HG03457 (cell line): ENCODE data around the gene KCNIP1.

ENCODE experiments used
- ATAC-seq: cut with Tn5 transposase; IDR thresholded peaks from one replicate; pipeline ENCODE4 v1.9.1; 2021; ENCODE audit warnings: moderate number of reproducible peaks; ENCODE audit not compliant: unreplicated experiment

KCNIP1 gene

DNA sequence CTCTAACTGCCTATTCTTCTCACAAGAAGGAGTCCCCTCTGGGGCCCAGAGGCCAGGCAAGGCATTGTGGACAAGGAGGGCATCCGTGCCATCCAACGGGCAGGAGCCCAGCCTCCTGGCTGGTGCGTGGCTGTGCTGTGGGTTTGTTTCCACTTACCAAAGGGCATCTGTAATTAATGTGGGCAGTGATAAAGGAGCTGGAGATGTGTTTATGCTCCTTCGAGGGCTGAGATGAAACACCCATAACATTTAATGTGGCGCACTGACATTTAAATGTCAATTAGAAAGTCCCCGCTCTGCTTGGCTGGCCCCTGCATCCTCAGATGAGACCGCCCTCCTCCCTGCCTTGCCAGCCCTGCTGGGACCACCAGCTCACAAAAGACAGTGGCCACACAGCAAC lies 57.1 kb downstream of the KCNIP1 start:
- no peak for ATAC-seq

DNA sequence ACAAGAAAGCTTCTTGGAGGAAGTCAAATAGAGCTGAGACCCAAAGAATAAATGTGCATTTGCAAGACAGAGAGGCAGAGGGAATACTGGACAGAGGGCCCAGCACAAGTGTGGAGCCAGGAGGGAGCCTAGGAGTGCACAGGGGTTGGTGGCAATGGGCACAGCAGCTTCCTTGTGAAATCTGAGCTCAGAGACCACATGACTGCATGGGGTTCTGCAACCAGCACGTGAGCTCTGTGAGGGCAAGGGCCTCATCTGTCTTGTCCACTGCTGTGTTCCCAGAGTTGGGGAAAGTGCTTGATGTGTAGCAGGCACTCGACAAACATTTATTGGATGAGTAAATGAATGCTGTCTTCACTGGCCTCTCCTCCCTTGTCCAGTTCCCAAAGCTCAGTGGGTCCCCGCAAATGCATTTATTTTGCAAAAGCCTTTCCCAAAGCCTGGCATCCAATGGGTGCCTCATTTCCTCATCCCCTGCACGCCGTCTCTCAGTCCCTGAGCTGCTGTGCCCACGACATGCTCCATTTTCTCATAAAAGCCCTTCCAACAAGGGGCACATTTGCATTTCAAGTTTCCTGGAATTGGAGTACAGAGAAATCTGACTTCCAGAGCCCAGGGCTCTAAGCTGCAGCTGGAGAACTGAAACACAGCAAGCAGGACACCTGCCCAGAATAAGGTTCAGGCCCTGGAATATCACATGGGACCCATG lies 58.5 kb downstream of the KCNIP1 start:
- no peak for ATAC-seq

DNA sequence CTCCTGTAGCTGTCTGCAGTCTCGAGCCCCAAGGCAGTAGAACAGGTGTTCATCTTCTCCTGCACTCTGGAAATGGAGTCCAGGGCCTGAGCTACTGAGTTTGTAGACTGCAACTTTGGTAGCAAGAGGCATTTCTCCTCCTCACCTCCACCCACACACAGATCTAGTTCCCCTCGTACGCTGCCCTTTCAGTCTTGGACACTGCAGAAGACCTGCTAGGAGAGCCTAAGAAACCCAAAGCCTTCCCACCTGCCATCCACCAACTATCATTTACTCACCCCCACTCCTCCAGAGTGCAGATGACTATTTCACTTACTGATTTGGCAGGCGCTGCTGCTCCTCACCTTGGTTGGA lies 59.0 kb downstream of the KCNIP1 start:
- ATAC-seq: no peak

DNA sequence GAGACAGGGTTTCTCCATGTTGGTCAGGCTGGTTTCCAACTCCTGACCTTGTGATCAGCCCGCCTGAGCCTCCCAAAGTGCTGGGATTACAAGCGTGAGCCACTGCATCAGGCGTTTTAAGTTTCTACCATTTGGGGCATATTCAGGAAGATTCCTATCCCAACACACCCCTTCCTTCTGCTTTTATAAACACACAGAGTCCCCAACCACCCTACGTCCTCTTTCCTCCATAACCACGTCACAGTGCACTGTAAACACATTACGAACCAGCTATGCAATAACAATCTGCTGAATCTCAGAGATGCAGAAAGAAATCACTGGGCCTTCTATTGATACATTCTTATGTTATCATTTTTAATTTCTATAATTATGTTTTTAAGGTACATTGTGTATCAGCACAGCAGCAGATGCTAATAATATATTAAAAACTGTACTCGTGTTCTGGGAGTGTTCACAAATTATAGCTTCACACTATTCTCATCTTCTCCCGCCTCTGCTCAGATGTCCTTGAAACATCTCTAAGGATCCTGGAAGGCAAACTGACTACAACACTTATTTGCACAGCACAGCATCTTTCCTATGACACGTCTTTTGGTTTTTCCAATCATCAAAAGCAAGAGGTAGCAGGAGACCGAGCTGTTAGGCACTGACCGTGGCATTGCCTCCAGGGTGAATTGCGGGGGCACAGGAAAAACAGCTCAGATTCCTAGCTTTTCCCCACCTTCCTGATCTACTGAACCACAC lies 60.2 kb downstream of the KCNIP1 start:
- ATAC-seq: no peak

DNA sequence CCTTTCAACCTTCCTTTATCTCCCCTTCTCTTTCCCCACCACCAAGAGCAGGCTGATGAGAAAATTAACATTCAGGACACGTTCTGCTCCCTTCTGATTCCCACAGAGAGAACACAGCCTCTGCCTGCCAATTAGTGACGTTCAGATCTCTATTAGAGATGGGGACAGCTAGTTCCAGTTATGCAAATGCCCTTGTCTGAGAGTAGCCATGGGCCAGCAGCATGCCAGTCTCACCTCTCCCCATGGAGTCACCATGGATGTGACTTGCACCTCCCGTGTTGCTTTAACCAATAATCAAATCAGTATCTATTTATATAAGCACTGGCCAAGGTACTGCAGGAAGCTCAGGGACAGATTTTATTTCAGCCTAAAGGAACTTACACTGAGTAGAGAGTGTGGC lies 61.3 kb downstream of the KCNIP1 start:
- no peak for ATAC-seq

DNA sequence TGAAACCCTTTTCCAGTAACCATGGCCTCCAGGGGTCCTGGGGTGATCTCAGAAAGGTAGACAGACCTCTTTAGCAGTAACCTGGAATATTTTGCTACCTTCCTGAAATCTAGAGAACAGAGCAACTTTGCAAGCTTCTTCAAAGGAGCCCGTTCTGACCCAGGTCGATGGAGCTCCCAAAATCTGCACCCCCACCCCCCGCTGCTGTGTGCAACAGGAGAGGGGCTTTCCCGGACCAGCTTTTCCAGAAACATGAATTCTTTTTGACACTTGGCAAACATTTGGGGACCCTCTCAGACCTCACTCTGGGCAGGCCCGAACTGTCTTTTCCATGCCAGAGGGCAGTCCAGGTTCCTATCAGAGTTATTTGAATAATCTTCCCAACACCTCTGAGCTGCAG lies 65.3 kb downstream of the KCNIP1 start:
- ATAC-seq: no peak

DNA sequence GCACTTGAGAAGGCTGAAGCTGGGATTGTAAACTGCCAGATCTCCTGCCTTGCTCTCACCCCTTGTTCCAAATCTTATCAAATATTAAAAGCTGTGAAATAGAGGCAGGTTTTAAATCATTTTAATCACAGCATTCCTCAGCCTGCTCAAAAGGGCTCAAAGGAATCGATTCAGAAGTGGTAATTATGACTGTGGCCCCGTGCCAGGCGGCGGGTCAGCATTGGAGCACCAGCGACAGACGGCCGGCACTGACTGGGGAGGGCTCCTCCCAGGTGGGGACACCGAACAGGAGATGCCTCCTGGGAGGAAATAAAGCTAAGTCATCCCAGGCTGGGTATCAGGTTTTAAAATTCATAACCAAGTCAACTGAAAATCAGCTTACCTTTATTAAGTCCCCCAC lies 66.7 kb downstream of the KCNIP1 start:
- no peak for ATAC-seq

DNA sequence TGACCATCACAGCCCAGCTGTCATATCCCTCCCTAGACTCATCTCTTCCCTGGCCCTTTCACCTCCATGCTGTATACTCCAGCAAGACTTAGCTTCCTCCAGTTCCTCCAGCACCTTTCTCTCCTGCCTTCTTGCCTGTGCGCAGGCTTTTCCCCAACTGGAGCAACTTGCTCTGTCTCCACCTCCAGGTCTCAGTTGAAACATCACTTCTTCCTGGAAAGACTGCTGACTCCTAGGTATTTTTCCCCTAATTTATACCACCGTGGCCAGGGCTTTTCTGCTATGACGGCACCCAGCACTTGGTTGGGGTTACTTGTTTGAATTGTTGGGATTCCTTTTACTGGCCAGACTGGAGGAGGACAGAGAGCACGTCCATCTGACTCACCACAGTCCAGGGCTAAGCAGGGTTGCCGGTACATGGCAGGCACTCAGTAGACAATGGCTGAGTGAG lies 67.5 kb downstream of the KCNIP1 start:
- ATAC-seq: no peak

DNA sequence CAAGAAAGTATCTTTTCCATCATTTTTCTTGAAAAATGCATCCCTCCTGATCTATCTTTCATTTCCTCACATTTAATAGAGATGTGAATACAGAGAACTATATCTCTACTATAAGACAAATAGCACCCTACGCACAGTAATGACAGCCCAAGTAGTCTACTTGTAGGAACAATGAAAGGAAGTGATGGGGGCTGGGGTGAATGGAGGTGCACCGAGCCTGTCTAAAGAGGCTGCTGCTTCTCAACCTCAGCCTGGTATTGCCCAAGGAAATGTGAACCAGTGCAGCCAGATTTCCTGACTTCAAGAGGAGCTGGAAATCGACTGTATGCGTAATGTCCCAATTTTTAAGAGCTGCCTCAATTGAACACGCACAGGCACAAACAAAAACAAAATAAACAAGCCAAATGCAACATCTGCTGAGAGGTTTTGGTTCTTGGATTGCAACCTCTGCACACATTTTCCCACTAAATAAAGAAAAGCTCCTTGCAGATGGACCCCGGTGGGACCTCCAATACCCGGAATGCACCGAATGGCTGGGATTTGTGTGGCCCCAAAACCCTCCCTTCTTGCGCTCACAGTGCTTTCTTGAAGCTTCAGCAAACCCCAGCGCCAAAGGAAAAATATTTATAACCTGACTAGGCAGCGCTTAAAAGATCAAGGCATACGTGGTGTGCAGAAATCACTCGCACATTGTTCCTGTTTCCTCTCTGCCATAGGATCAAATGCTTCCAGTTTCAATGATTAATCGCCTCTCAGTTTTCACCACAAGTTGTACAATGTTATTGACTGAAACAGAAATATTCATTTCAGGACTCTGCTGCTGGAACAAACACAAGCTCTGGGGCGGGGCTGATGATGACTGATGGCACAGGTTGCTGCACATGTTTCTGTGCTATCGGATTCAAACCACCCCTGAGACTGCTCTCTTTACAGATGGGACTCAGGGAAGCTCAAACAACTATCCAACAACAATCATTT lies 68.3 kb downstream of the KCNIP1 start:
- peak; percentile 91 for ATAC-seq

DNA sequence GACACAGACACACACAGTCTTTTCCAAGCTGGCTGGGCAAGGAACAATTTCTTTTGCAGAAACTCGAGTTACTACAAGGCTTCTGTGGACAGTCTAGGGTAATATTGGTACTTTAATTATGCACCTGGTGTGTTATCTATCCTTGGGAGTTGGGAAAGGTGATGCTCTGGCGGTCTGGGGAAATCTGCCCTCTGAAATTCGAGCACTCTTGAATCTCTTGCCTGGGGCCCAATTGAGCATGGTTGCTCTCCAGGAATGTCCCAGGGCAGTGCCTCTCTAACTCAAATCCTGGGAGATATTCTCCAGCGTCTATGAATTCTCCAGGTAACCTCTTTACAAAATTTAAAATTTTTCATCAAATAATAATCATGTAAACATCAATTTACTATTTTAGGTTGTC lies 69.3 kb downstream of the KCNIP1 start:
- no peak for ATAC-seq

DNA sequence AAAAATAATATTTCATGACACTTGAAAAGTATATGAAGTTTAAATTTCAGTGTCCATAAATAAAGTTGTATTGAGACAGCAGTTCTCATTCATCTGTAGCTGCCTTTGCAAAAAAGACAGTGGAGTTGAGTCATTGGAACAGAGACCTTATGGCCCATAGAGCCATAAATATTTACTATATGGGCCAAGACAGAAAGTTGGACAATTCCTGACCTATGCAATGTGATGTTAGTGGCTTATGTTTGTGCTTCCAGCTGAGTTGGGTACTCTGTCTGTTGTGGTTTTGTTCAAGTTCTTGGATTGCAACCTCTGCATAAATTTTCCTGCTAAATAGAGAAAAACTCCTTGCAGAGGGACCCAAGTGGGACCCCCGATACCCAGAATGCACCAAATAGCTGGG lies 69.8 kb downstream of the KCNIP1 start:
- ATAC-seq: no peak

DNA sequence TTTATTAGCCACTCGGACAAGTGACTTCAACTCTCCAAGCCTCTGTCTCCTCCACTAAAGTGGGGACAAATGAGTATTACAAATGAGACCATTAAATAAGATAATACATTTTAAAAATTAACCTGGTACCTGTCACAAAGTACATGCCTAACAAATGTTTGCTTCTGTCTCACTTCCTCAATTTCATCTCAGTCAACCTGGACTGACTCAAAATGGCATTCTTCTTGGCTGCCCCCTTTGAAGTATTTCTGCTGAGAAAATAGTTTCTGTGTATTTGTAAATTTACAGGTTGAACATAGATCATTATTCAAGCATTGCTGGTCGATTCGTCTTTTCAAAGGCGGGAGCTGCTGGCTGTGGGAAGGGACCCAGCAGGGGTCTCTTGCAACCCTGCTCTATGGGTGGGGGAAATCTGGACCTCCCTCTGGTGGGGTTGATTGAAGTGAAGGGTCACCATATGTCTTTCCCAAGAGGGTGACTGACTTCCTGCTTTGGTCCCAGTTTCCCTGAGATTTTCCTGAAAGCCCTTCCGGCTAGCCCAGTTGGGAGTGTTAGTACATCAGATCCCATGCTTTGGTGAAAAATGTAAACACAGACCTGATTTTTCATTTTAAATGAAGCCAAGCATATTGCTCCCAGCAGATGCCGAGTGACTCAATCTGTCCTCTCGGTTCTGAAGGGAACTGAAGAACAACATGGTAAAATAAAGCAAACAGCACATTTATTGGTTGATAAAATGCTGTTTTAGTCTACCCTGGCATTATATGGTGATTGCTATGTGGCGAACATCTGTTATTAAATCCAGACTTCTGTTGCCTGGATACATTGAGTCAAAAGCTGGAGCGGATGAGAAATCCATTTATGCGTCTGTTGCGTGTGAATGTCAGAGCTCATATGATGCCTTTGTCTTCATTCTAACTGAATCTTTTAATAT lies 73.0 kb downstream of the KCNIP1 start:
- ATAC-seq: no peak

DNA sequence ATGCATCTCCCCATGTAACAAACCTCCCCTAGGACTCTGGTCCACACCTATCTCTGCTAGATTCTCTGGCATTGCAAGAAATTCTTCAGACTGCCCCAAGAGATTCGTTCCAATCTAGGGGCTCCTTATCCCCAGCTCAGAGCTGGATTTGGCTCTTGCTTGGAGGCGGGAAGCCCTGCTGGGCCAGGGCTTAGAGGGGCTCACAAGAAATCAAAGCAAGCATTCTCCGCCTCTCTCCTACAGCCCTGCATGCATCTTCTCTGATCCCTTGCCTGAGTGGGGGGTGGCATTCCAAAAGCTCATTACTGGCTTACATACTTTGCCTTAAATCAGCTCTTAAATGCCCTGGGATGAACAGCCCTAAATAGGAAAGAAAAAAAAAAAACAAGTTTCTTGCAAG lies 75.8 kb downstream of the KCNIP1 start:
- ATAC-seq: no peak

DNA sequence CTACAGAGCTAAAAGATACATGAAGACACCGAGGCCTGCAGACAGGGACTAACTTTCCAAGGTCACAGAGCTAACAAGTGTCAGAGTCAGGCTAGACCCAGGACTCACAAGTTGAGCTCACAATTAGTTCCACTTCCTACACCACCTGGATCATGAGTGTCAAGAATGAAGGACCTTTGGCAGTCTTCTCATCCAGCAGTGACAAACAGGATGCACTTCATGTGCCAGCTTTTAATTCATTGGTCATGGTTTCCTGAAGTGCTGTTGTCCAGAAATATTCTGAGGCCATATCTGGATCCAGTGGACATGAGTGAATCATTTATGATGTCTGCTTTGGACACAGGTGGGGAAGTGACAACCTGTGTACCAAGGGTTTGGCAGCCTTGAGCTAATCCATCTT lies 77.4 kb downstream of the KCNIP1 start:
- no peak for ATAC-seq

DNA sequence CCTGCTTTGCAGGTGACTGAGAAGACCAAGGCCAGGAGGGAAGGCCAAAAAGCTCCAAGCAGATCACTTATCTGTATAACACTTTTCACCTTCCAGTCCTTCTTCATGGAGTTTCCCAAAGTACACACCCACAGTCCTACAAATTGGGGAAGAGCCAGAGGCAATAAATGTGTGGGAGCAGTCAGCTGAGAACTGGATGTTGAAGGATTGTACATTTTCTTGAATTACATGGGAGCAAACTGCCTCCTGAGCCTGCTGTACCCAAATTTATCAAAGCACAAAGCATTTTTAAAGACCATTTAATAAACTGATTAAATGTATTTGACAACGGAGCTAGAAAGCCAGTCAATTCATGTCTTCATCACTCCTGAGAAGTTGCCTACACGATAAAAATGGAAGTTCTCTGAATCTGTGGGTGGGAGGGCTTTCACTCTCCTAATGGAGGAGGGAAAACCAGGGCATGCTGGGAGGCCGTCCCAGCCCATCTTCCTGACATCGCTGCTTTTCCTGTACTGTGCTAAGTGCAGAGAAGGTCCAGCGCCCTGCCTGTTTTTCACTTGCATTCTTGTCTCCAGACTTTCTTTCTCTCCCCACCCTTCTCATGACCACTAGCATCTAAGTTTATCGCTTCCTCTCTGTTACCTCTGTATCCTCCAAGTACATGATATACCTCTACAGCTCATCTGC lies 79.0 kb downstream of the KCNIP1 start:
- ATAC-seq: no peak

DNA sequence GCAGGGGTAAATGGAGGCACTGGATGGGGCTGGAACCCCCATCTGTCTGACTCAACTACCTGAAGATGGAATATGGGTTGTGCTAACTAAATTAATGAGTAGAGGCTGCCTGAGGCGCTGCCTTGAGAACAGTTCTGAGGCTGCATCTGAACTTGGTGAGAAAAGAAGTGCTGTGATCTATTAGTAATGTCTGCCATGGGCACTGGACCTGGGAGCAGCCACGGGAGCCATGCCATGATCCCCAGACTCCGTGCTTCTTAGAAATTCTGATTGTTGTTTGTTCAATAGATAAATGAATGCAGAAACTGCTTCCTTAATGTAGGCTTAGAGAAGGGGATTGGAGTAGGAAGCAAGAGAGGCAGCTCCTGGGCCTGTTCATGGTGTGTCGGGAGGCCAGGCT lies 80.2 kb downstream of the KCNIP1 start:
- ATAC-seq: no peak

DNA sequence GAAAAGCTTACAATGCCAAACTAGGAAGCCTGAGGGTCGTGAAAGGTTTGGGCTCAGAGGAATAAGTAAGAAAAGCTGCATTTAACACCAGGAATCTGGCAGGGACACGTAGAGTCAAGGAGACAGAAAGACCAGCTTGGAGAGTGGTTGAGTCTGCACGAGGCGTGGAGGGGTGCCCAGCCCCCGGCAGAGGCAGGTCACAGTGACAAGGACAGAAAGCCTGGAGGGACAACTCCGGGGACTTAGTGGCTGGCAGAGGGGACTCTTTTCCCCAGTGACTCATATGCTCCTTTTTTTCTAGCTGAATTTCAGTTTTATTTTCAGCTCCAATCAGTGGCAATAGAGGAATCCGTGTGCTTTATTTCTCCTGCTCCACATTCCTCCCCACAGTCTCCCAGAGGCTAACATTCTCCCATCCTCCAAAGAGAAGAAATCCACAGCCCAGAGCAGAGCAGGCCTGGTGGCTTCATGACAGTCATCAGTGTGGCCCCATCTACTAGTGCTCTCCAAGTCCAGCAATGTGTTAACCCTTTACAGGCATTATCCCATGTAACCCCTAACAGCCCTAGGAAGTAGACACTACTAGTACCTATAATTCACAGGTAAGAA lies 80.7 kb downstream of the KCNIP1 start:
- no peak for ATAC-seq

DNA sequence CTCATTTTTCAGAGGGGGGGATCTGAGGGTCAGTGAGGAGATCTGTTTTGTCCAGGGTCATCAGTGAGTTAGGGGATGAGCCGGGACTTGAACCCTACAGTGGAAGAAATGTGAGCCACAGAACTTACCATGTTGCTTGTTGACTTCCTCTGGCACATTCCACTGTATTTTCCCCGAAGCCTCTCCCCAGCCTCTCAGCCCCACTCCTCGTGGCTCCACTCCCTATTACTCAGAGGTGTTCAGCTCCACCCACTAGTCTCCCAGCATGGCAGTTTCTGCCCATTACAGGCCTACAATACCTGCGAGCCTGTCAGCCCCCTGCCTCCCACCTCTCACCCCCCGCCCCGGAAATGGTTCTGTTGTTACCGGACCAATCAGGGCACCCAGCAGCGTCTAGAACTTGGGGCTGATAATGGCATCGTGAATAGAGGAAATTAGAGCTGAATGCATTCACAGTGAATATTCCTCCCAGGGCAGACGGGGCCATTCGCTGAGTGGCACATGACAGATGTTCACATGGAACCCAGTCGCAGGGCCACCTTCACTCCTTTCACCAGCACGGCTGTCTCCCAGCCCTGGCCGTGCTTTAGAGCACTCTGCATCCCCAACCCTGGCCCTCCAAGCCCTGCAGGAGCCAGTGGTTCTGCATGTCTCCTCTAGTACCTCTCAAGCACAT lies 81.6 kb downstream of the KCNIP1 start:
- no peak for ATAC-seq

DNA sequence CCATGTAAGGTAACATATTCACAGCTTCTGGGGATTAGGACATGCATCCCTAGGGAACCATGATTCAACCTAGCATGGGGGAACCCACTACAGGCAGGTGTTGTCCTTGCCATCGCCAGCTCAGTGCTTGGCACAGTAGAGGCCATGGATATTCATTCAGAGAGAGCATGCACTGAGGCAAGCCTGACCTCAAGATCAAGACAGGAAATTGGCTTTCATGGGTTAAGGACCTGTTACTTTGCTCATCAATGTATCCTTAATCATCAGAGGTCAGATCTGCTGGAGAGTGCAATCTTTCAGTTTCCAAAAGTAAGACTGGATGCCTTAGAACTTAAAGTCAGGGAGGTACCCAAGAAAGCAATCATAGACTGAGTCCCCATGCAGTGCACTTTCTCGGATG lies 84.0 kb downstream of the KCNIP1 start:
- ATAC-seq: no peak
